ENCODE data around the gene FNDC3A.
"Not testable (repeated sequence)": the region's sequence is repeated elsewhere in the genome, so short reads cannot be mapped to it uniquely, and the experiment has no call there.

Gene FNDC3A

GRCh38 chr13:49058761-49059160, 83.0 kb downstream of the FNDC3A start:
- Histone ChIP-seq H3K27ac (replicated peaks) (no peak overlapping the region), H3K4me3 (replicated peaks; ENCODE audit: insufficient read depth, low read length) (no peak overlapping the region), H3K27me3 (ENCODE audit: insufficient read depth, poor library complexity, severe bottlenecking) (no peaks in the 10 kb centered on the region)
- no peak for DNase-seq (ENCODE audit: low read depth in 1 of 2, low spot score in 1 of 2)
- TF ChIP-seq SPI1 (IDR thresholded peaks at IDR 0.05; ENCODE audit: borderline replicate concordance, low read depth) = no peak
- no peak for TF ChIP-seq CTCF (IDR thresholded peaks at IDR 0.05; ENCODE audit: insufficient read depth, low read length)
- no peak for TF ChIP-seq GABPA (IDR thresholded peaks at IDR 0.05; ENCODE audit: low read depth)
- TF ChIP-seq REST (IDR thresholded peaks at IDR 0.05; ENCODE audit: insufficient replicate concordance, low read depth) = no peak
- TF ChIP-seq POLR2AphosphoS5 (IDR thresholded peaks at IDR 0.05; ENCODE audit: low read depth) = no peak

- no peak for DNase-seq (ENCODE audit: low read depth in 1 of 2, low spot score in 1 of 2)
- no peaks in the 10 kb centered on the region for H3K27me3 ChIP-seq (ENCODE audit: insufficient read depth, poor library complexity, severe bottlenecking)
- no peak overlapping the region for H3K4me3 ChIP-seq (replicated peaks; ENCODE audit: insufficient read depth, low read length)
- TF ChIP-seq SPI1 (IDR thresholded peaks at IDR 0.05; ENCODE audit: borderline replicate concordance, low read depth) = no peak
- H3K27ac ChIP-seq (replicated peaks) = no peak overlapping the region
Measured at GRCh38 chr13:49060678-49061387, 85.1 kb downstream of the FNDC3A start.

- H3K27ac ChIP-seq (replicated peaks); H3K27me3 ChIP-seq (ENCODE audit: insufficient read depth, poor library complexity, severe bottlenecking); DNase-seq (ENCODE audit: low read depth in 1 of 2, low spot score in 1 of 2): not testable (repeated sequence)
Measured at GRCh38 chr13:49061388-49061752, 85.7 kb downstream of the FNDC3A start.

GRCh38 chr13:49062297-49062896, 86.7 kb downstream of the FNDC3A start:
- Histone ChIP-seq H3K27me3 (ENCODE audit: insufficient read depth, poor library complexity, severe bottlenecking) (no peaks in the 10 kb centered on the region), H3K27ac (replicated peaks) (peak overlapping the region; percentile 4; the same call in 1 of the 2 replicates), H3K4me3 (replicated peaks; ENCODE audit: insufficient read depth, low read length) (no peak overlapping the region)
- peak in 1 of 2 experiments; percentile 27 for DNase-seq (ENCODE audit: low read depth in 1 of 2, low spot score in 1 of 2)
- peak; percentile 8; the same call in 1 of the 2 replicates for TF ChIP-seq SPI1 (IDR thresholded peaks at IDR 0.05; ENCODE audit: borderline replicate concordance, low read depth)
- TF ChIP-seq REST (IDR thresholded peaks at IDR 0.05; ENCODE audit: insufficient replicate concordance, low read depth) = no peak

More at GRCh38 chr13:49061388-49061752, 85.7 kb downstream of the FNDC3A start:
- H3K4me3 ChIP-seq (replicated peaks; ENCODE audit: insufficient read depth, low read length) = not testable (repeated sequence)

GRCh38 chr13:49063011-49063410, 87.3 kb downstream of the FNDC3A start:
- Histone ChIP-seq H3K4me3 (replicated peaks; ENCODE audit: insufficient read depth, low read length) (no peak overlapping the region), H3K27ac (replicated peaks) (no peak overlapping the region), H3K27me3 (ENCODE audit: insufficient read depth, poor library complexity, severe bottlenecking) (no peaks in the 10 kb centered on the region)
- DNase-seq (ENCODE audit: low read depth in 1 of 2, low spot score in 1 of 2) = no peak
- no peak for TF ChIP-seq REST (IDR thresholded peaks at IDR 0.05; ENCODE audit: insufficient replicate concordance, low read depth)
- no peak for TF ChIP-seq SPI1 (IDR thresholded peaks at IDR 0.05; ENCODE audit: borderline replicate concordance, low read depth)
- no peak for TF ChIP-seq CTCF (IDR thresholded peaks at IDR 0.05; ENCODE audit: insufficient read depth, low read length)
- no peak for TF ChIP-seq POLR2AphosphoS5 (IDR thresholded peaks at IDR 0.05; ENCODE audit: low read depth)
- TF ChIP-seq GABPA (IDR thresholded peaks at IDR 0.05; ENCODE audit: low read depth) = no peak

Data from HL-60 (cell line).